Renal cortical epithelial cell (primary cell): ENCODE measurements around the gene RAB37. TPM values are rescaled to one million over a fixed set of nuclear protein-coding genes. Genes with fewer than 3 reads are reported as not detected.
A peak's percentile ranks its signal among the peaks of the same experiment; 100 is the strongest.

Experiments
- DNase-seq: peaks from one replicate; pipeline ENCODE4 v3.0.0-alpha.2; 2011; ENCODE audit warnings: low read depth
- total RNA-seq: library from RNA; depleted of rRNA; stranded (reverse); fragments of >200 nt; gene quantifications from 2 replicates; pipeline ENCODE4 v1.2.3, GENCODE V29; 2014

The RAB37 gene
- total RNA-seq, 1 donor from 2014 or later: 0.20 TPM

GRCh38 chr17:74744714-74745547 lies 7.9 kb downstream of the RAB37 start:
- DNase-seq: peak; percentile 48

- DNase-seq: no peak
These were observed 8.6 kb downstream of the RAB37 start for GRCh38 chr17:74745548-74746177.

DNA sequence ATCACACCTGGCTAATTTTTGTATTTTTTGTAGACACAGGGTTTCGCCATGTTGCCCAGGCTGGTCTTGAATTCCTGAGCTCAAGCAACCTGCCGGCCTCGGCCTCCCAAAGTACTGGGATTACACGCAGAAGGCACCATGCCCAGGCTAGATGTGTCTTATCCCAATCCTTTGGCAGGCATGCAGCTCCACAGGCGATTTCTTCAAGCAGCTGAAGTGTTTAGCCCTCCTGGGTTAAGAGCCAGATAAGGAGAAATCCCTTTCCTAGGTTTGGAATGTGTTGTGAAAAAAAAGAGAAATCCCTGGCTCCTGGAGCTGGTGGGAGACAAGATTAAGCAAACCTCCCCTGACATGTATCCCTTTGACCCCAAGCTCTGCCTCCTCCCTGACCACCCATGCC lies 9.3 kb downstream of the RAB37 start:
- DNase-seq: no peak

GRCh38 chr17:74746922-74747321 lies 9.9 kb downstream of the RAB37 start:
- no peak for DNase-seq

GRCh38 chr17:74748279-74748528 lies 11.1 kb downstream of the RAB37 start:
- DNase-seq: no peak

- DNase-seq: peak; percentile 72
These were observed 11.6 kb downstream of the RAB37 start, which contains the start of gene NHERF1 for GRCh38 chr17:74748529-74749278. Gene NHERF1, plus strand, starts transcription at chr17:74748628. Its CDS starts 219 bp downstream, at chr17:74748847.

DNA sequence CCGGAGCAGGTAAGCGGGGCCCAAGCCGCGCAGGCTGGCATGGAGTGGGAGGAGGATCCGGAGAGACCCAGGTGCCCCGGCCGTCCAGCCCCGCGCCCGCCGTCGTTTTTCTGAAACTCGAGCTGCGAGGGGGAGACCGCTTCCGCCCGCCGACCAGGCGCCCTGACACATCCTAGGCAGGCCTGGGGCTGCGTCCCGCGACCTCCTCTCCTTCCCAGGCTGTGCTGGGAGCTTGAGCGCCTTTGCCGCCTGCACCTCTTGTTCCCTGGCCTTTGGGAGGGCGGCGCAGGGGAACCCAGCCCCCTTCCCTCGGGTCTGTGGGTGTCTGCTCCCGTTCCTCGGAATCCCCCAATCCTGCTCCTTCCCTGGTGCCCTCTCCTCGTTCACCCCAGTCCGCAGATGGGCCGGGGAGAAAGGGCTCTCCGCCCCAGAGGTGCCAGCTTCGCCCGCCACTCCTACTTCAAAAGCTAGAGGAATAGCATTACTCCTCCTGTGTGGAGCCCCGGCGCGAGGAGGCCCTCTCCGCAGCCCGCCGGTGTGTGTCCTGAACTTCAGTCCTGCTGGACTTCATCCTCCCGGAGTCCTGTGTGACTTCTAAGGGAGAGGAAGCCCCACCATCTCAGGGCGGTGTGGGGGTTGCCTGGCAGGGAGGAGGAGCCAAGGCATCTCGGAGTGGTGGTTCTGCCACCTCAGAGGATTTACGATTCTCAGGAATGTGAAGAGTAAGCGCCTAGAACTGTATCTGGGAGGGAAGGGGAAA lies 12.4 kb downstream of the RAB37 start:
- peak; percentile 56 for DNase-seq

DNA sequence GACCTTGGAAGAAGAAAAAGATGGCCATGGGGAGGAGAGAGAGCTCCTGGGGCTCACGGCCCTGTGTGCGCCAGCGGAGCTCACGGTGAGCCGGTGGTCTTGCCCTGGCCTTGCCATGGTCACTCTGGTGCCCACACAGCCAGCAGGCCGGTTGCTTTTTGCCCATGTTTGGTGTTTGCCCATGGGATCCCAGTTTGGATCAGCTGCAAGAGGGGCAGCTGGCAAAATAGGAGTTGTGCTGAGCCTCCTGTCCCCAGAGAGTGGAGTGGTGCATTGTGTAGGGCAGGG lies 12.9 kb downstream of the RAB37 start:
- no peak for DNase-seq

- DNase-seq: peak; percentile 48
These were observed 13.4 kb downstream of the RAB37 start for GRCh38 chr17:74750327-74751069.

- no peak for DNase-seq
These were observed 15.4 kb downstream of the RAB37 start for GRCh38 chr17:74752415-74752814.

DNA sequence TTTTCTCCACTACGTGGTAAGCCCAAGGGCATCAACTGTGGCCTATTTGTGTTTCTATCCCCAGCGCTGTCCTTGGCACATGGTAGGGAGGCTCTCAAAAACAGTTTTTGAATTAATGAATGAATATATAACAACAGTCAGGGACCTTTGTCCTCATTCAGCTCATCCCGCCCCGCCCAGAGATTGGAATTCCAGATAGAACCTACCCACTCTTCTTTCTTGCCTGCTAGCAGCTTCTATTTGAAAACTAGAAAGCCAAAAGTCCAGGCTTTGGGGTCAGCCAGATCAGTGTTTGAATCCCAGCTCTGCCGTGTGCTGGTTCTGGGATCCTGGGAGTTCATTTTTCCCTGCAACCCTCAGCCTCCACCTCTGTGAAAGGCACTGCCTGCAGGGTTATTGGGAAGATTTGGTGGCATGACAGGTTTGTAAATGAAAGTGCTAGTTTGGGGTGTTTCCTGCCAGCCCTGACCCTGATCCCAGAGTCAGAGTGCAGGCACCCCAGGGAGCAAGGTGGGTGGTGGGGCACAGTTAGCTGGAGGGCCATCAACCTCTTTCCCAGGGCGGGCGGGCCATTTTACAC lies 15.9 kb downstream of the RAB37 start:
- no peak for DNase-seq

GRCh38 chr17:74754832-74755231 lies 17.8 kb downstream of the RAB37 start:
- DNase-seq: no peak

DNA sequence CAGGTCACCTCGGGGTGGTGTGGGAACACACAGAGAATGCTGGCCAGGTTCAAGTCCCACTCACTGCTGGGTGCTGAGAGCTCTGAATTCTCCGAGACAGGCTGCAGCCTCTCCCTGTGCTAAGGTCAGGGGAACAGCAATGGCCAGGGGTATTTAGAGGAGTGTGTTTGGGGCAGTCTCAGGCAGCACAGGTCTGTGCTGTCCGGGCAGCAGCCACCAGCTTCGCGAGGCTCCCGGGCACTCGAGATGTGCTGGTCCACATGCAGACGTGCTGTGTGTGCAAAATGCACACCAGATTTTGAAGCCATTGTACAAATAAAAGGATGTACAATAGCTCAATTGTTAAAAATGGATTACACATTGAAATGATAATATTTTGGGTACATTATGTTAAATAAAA lies 18.5 kb downstream of the RAB37 start:
- DNase-seq: no peak

DNA sequence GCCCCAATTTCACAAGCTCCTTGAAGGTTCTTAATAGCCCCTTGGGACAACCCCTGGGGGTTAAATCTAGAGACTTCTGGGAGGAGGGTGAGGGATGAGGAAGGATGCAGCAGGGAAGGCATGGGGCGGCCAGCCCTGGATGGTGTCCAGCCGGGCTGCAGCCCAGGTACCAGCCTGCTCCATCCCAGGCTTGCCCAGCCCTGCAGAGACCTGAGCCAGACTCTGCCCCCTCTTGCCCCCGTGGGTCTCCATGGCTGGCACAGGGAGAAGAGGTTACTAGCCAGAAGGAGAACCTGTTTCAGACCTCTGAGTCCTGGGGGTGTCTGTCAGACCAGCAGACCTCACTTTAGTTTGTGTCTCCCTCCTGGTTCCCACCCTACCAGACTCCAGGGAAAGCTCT lies 19.8 kb downstream of the RAB37 start:
- DNase-seq: no peak

- no peak for DNase-seq
These were observed 20.4 kb downstream of the RAB37 start for GRCh38 chr17:74757502-74757901.

DNA sequence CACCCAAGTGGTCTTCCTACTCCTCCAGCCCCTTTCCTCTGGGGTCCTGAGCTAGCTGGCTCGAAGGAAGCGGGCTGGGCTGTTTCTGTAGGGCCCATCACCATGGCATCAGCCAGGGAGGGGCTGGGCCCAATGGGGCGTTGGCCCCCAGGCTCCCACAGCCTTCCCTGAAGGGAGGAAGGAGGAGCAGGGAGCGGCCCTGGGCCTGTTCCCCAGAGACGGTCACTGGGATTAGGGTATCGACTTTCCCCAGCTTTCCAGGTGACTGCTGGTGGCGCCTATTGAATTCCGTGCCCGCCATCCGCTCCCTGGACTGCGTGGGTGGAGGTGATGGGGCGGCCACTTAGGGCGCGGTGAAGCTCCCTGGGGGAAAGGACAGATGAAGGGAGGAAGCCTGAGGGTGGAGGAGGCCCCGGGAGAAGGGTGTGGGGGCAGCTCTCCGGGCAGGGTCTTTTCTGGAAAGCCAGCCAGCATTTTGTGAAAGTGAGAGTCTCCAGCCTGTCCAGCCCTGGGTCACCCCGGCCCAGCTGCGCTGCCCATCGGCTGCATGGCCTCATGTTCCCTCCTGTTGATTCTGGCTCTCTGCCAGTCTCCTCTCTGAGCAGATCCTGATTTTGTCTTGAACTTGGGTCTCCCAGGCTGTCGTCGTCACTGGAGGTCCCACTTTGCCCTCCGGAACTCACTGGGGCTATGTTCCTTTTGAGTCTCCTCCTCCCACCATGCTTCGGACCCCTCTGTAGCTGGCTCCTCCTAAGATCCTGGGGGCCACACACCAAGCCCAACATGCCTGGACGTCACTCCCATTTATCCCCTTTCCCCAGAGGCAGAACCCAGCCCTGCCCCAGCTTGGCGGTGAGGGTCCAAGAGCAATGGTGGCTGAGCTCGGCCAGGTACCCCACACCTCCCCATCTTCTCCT lies 21.1 kb downstream of the RAB37 start:
- no peak for DNase-seq

- DNase-seq: no peak
These were observed 21.8 kb downstream of the RAB37 start for GRCh38 chr17:74758848-74759168.

- DNase-seq: no peak
These were observed 22.3 kb downstream of the RAB37 start for GRCh38 chr17:74759243-74759801.

DNA sequence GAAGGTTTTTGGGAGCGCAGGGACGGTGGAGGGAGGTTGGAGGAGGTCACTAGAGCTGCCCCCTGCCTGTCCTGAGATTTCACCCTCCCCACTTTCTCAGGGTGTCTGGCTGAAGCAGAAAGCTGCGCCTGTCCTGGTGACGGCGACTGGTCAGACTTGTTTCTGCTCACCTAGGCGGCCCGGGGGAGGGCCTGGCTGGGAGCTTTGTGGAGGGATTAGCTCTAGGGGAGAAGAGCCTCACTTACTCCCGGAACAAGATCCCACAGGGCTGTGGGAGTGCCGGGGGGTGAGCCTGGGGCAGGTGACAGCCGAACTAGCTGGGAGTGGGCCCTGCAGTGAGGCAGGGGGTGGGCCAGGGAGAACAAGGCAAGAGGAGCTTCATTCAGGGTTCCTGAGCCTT lies 22.9 kb downstream of the RAB37 start:
- DNase-seq: no peak
